HAP-1 (cell line): ENCODE measurements around the gene ITGB3BP.
"Not testable (repeated sequence)": the region's sequence is repeated elsewhere in the genome, so short reads cannot be mapped to it uniquely, and the experiment has no call there.

ENCODE experiments used
- DNase-seq, 2 experiments: peaks; one replicate each; pipeline ENCODE4 v3.0.0-alpha.2; 2016 to 2020; ENCODE audit warnings: low spot score in 2 of 2
- H3K27me3 ChIP-seq: fragments of 250-450 bp; sonication (Bioruptor Pico); 2 replicates; pipeline ENCODE4 v1.5.1; 2020; ENCODE audit warnings: low read depth, mild to moderate bottlenecking, moderate library complexity
- H3K36me3 ChIP-seq: fragments of 250-450 bp; sonication (Bioruptor Pico); replicated peaks from 2 replicates; pipeline ENCODE4 v1.5.1; 2020; ENCODE audit warnings: mild to moderate bottlenecking
- H3K4me1 ChIP-seq: fragments of 250-450 bp; sonication (Bioruptor Pico); 2 replicates; pipeline ENCODE4 v1.5.1; 2020; ENCODE audit warnings: mild to moderate bottlenecking
- H3K4me3 ChIP-seq: fragments of 250-450 bp; sonication (Bioruptor Pico); 2 replicates; pipeline ENCODE4 v1.5.1; 2020; ENCODE audit warnings: mild to moderate bottlenecking, moderate library complexity
- H3K9me3 ChIP-seq: fragments of 250-450 bp; sonication (Bioruptor Pico); 2 replicates; pipeline ENCODE4 v1.5.1; 2020; ENCODE audit warnings: mild to moderate bottlenecking, moderate library complexity
- in situ Hi-C: fragments of 300-500 bp; cut with MboI; formaldehyde crosslinking; loops from 3 replicates; pipeline ENCODE4 v1.14.3; 2020; ENCODE audit warnings: low sequenced_read_pairs, inconsistent platforms, mixed read lengths

The ITGB3BP gene

GRCh38 chr1:63429281-63429680 lies 93.7 kb downstream of the ITGB3BP start:
- Histone ChIP-seq H3K9me3 (no peaks in the 10 kb centered on the region), H3K36me3 (peaks cover 10% of the 10 kb centered on the region), H3K4me3 (no peak overlapping the region), H3K27me3 (no peaks in the 10 kb centered on the region), H3K4me1 (no peaks in the 10 kb centered on the region)
- in situ Hi-C loops: loop anchor here (25.0 kb wide), 1 partner anchor 242 kb away; no protein-coding TSS in a partner anchor
- no peak for DNase-seq

GRCh38 chr1:63428815-63429214 lies 94.2 kb downstream of the ITGB3BP start:
- DNase-seq: no peak

GRCh38 chr1:63423649-63424048 lies 99.4 kb downstream of the ITGB3BP start:
- Histone ChIP-seq H3K36me3 (0 out of 2 replicates have a peak, but pooled peaks cover 3% of the 10 kb centered on the region), H3K4me1 (no peaks in the 10 kb centered on the region), H3K27me3 (no peaks in the 10 kb centered on the region), H3K4me3 (no peak overlapping the region), H3K9me3 (no peaks in the 10 kb centered on the region)
- in situ Hi-C loops: no loop called here
- no peak for DNase-seq

More at GRCh38 chr1:63428815-63429214, 94.2 kb downstream of the ITGB3BP start:
- no peaks in the 10 kb centered on the region for H3K9me3 ChIP-seq
- peaks cover 10% of the 10 kb centered on the region for H3K36me3 ChIP-seq
- in situ Hi-C loops: loop anchor here (25.0 kb wide), 1 partner anchor 242 kb away; no protein-coding TSS in a partner anchor
- H3K4me3 ChIP-seq: no peak overlapping the region
- H3K4me1 ChIP-seq: no peaks in the 10 kb centered on the region
- H3K27me3 ChIP-seq: no peaks in the 10 kb centered on the region

- H3K36me3 ChIP-seq, H3K9me3 ChIP-seq, in situ Hi-C loops, H3K27me3 ChIP-seq, H3K4me1 ChIP-seq, H3K4me3 ChIP-seq, DNase-seq: not testable (repeated sequence)
Observed at GRCh38 chr1:63420746-63421145, 102.3 kb downstream of the ITGB3BP start.

- Histone ChIP-seq H3K36me3 (no peaks in the 10 kb centered on the region), H3K4me1 (no peaks in the 10 kb centered on the region), H3K9me3 (no peaks in the 10 kb centered on the region), H3K4me3 (no peak overlapping the region), H3K27me3 (no peaks in the 10 kb centered on the region)
- DNase-seq: no peak
- in situ Hi-C loops: no loop called here
Observed at GRCh38 chr1:63418101-63418500, 104.9 kb downstream of the ITGB3BP start.

- Histone ChIP-seq H3K9me3 (no peaks in the 10 kb centered on the region), H3K36me3 (peaks cover 7% of the 10 kb centered on the region; the same call in 1 of the 2 replicates), H3K4me1 (no peaks in the 10 kb centered on the region), H3K27me3 (no peaks in the 10 kb centered on the region), H3K4me3 (no peak overlapping the region)
- no peak for DNase-seq
- in situ Hi-C loops: no loop called here
Observed at GRCh38 chr1:63414691-63415365, 108.2 kb downstream of the ITGB3BP start.

- peaks cover 7% of the 10 kb centered on the region for H3K36me3 ChIP-seq
- no peaks in the 10 kb centered on the region for H3K27me3 ChIP-seq
- DNase-seq: no peak
- H3K4me3 ChIP-seq: no peak overlapping the region
- no peaks in the 10 kb centered on the region for H3K4me1 ChIP-seq
- no peaks in the 10 kb centered on the region for H3K9me3 ChIP-seq
- in situ Hi-C loops: no loop called here
Observed at GRCh38 chr1:63413394-63413793, 109.6 kb downstream of the ITGB3BP start.

GRCh38 chr1:63411066-63411465 lies 112.0 kb downstream of the ITGB3BP start:
- no peaks in the 10 kb centered on the region for H3K9me3 ChIP-seq
- in situ Hi-C loops: no loop called here
- no peaks in the 10 kb centered on the region for H3K27me3 ChIP-seq
- peaks cover 7% of the 10 kb centered on the region for H3K36me3 ChIP-seq
- DNase-seq: no peak
- H3K4me1 ChIP-seq: no peaks in the 10 kb centered on the region
- H3K4me3 ChIP-seq: no peak overlapping the region

GRCh38 chr1:63408331-63408730 lies 114.7 kb downstream of the ITGB3BP start:
- in situ Hi-C loops: no loop called here
- Histone ChIP-seq H3K4me1 (no peaks in the 10 kb centered on the region), H3K9me3 (no peaks in the 10 kb centered on the region), H3K36me3 (peaks cover 14% of the 10 kb centered on the region), H3K27me3 (no peaks in the 10 kb centered on the region), H3K4me3 (no peak overlapping the region)
- no peak for DNase-seq

GRCh38 chr1:63407002-63407401 lies 116.0 kb downstream of the ITGB3BP start:
- DNase-seq: no peak
- in situ Hi-C loops: no loop called here
- H3K4me3 ChIP-seq: no peak overlapping the region

GRCh38 chr1:63405987-63406386 lies 117.0 kb downstream of the ITGB3BP start:
- Histone ChIP-seq H3K9me3 (no peaks in the 10 kb centered on the region), H3K4me3 (no peak overlapping the region), H3K36me3 (peaks cover 7% of the 10 kb centered on the region), H3K4me1 (no peaks in the 10 kb centered on the region), H3K27me3 (no peaks in the 10 kb centered on the region)
- no peak for DNase-seq
- in situ Hi-C loops: no loop called here

More at GRCh38 chr1:63407002-63407401, 116.0 kb downstream of the ITGB3BP start:
- H3K4me1 ChIP-seq: no peaks in the 10 kb centered on the region
- peaks cover 12% of the 10 kb centered on the region for H3K36me3 ChIP-seq
- H3K9me3 ChIP-seq: no peaks in the 10 kb centered on the region
- H3K27me3 ChIP-seq: no peaks in the 10 kb centered on the region

- Histone ChIP-seq H3K36me3 (peaks cover 7% of the 10 kb centered on the region), H3K4me1 (no peaks in the 10 kb centered on the region), H3K4me3 (no peak overlapping the region), H3K27me3 (no peaks in the 10 kb centered on the region), H3K9me3 (no peaks in the 10 kb centered on the region)
- DNase-seq: no peak
- in situ Hi-C loops: no loop called here
Observed at GRCh38 chr1:63405021-63405420, 118.0 kb downstream of the ITGB3BP start.

GRCh38 chr1:63403386-63403785 lies 119.6 kb downstream of the ITGB3BP start:
- H3K36me3 ChIP-seq: peaks cover 7% of the 10 kb centered on the region
- H3K4me1 ChIP-seq: no peaks in the 10 kb centered on the region
- no peaks in the 10 kb centered on the region for H3K9me3 ChIP-seq
- in situ Hi-C loops: no loop called here
- no peak for DNase-seq
- no peak overlapping the region for H3K4me3 ChIP-seq
- no peaks in the 10 kb centered on the region for H3K27me3 ChIP-seq

- H3K4me1 ChIP-seq: no peaks in the 10 kb centered on the region
- H3K9me3 ChIP-seq: no peaks in the 10 kb centered on the region
- H3K36me3 ChIP-seq: peaks cover 7% of the 10 kb centered on the region
- H3K27me3 ChIP-seq: no peaks in the 10 kb centered on the region
- H3K4me3 ChIP-seq: no peak overlapping the region
- no peak for DNase-seq
- in situ Hi-C loops: no loop called here
Observed at GRCh38 chr1:63401945-63402344, 121.1 kb downstream of the ITGB3BP start.
